Activated T-cell treated with anti-CD3 and anti-CD28 coated beads, Interleukin-2, amount 50 U/mL, for 24 hours (primary cell): Measurements from ENCODE around the gene MYPN.

Experiments
- DNase-seq: peaks from one replicate; pipeline ENCODE4 v3.0.0-alpha.2; 2020
- H3K27ac Mint-ChIP-seq: 2 replicates; pipeline ENCODE4 v1.8.0; 2020; ENCODE audit warnings: mild to moderate bottlenecking, mixed read lengths
- H3K27me3 Mint-ChIP-seq: 2 replicates; pipeline ENCODE4 v1.8.0; 2020; ENCODE audit warnings: mixed read lengths
- H3K36me3 Mint-ChIP-seq: 2 replicates; pipeline ENCODE4 v1.8.0; 2020; ENCODE audit warnings: low read depth, mixed read lengths
- H3K4me1 Mint-ChIP-seq: 2 replicates; pipeline ENCODE4 v1.8.0; 2020; ENCODE audit warnings: low read depth, mixed read lengths
- H3K4me3 Mint-ChIP-seq: 2 replicates; pipeline ENCODE4 v1.8.0; 2020; ENCODE audit warnings: mild to moderate bottlenecking, moderate library complexity, mixed read lengths
- H3K9me3 Mint-ChIP-seq: 2 replicates; pipeline ENCODE4 v1.8.0; 2020; ENCODE audit warnings: mixed read lengths

MYPN gene

GRCh38 chr10:68106656-68107055 lies 2.6 kb upstream of the MYPN start:
- H3K4me1 Mint-ChIP-seq, result peaks cover 2% of the 10 kb centered on the region
- H3K27ac Mint-ChIP-seq, result no peak overlapping the region
- H3K9me3 Mint-ChIP-seq, result no peaks in the 10 kb centered on the region
- H3K27me3 Mint-ChIP-seq, result peaks cover 5% of the 10 kb centered on the region
- no peaks in the 10 kb centered on the region for H3K36me3 Mint-ChIP-seq
- no peak for DNase-seq
- H3K4me3 Mint-ChIP-seq, result no peak overlapping the region

- no peak overlapping the region for H3K4me3 Mint-ChIP-seq
- H3K27ac Mint-ChIP-seq, result no peak overlapping the region
- H3K4me1 Mint-ChIP-seq, result peaks cover 2% of the 10 kb centered on the region
- H3K36me3 Mint-ChIP-seq, result no peaks in the 10 kb centered on the region
- H3K9me3 Mint-ChIP-seq, result no peaks in the 10 kb centered on the region
- DNase-seq, result no peak
- H3K27me3 Mint-ChIP-seq, result peaks cover 5% of the 10 kb centered on the region
Measured at GRCh38 chr10:68107651-68108050, 1.6 kb upstream of the MYPN start.

- Mint-ChIP-seq H3K4me3 (no peak overlapping the region), H3K9me3 (no peaks in the 10 kb centered on the region), H3K27ac (no peak overlapping the region), H3K36me3 (no peaks in the 10 kb centered on the region), H3K27me3 (peaks cover 5% of the 10 kb centered on the region), H3K4me1 (peaks cover 2% of the 10 kb centered on the region)
- no peak for DNase-seq
Measured at GRCh38 chr10:68108051-68108450, 1.2 kb upstream of the MYPN start.

- Mint-ChIP-seq H3K27ac (no peak overlapping the region), H3K27me3 (peaks cover 5% of the 10 kb centered on the region), H3K9me3 (no peaks in the 10 kb centered on the region), H3K36me3 (no peaks in the 10 kb centered on the region), H3K4me1 (peaks cover 2% of the 10 kb centered on the region), H3K4me3 (no peak overlapping the region)
- no peak for DNase-seq
Measured at GRCh38 chr10:68108653-68109052, 635 bp upstream of the MYPN start.

GRCh38 chr10:68110027-68110426 lies 739 bp downstream of the MYPN start:
- Mint-ChIP-seq H3K4me1 (peaks cover 2% of the 10 kb centered on the region), H3K4me3 (no peak overlapping the region), H3K27me3 (peaks cover 5% of the 10 kb centered on the region), H3K27ac (no peak overlapping the region), H3K9me3 (no peaks in the 10 kb centered on the region), H3K36me3 (no peaks in the 10 kb centered on the region)
- no peak for DNase-seq

- H3K4me3 Mint-ChIP-seq, result no peak overlapping the region
- no peaks in the 10 kb centered on the region for H3K4me1 Mint-ChIP-seq
- no peaks in the 10 kb centered on the region for H3K36me3 Mint-ChIP-seq
- H3K9me3 Mint-ChIP-seq, result no peaks in the 10 kb centered on the region
- no peak overlapping the region for H3K27ac Mint-ChIP-seq
- no peak for DNase-seq
- peaks cover 8% of the 10 kb centered on the region for H3K27me3 Mint-ChIP-seq
Measured at GRCh38 chr10:68111584-68111983, 2.3 kb downstream of the MYPN start.

- Mint-ChIP-seq H3K9me3 (no peaks in the 10 kb centered on the region), H3K4me1 (no peaks in the 10 kb centered on the region), H3K27ac (no peak overlapping the region), H3K36me3 (no peaks in the 10 kb centered on the region), H3K4me3 (no peak overlapping the region), H3K27me3 (peaks cover 8% of the 10 kb centered on the region)
- no peak for DNase-seq
Measured at GRCh38 chr10:68112837-68113236, 3.5 kb downstream of the MYPN start.

- Mint-ChIP-seq H3K36me3 (no peaks in the 10 kb centered on the region), H3K27me3 (peaks cover 2% of the 10 kb centered on the region), H3K4me3 (no peak overlapping the region), H3K9me3 (no peaks in the 10 kb centered on the region), H3K4me1 (no peaks in the 10 kb centered on the region), H3K27ac (no peak overlapping the region)
- no peak for DNase-seq
Measured at GRCh38 chr10:68118657-68119056, 9.4 kb downstream of the MYPN start.

- Mint-ChIP-seq H3K4me3 (no peak overlapping the region), H3K27me3 (no peaks in the 10 kb centered on the region), H3K36me3 (no peaks in the 10 kb centered on the region), H3K9me3 (no peaks in the 10 kb centered on the region), H3K27ac (no peak overlapping the region), H3K4me1 (no peaks in the 10 kb centered on the region)
- no peak for DNase-seq
Measured at GRCh38 chr10:68121020-68121743, 11.9 kb downstream of the MYPN start.

- H3K9me3 Mint-ChIP-seq, result no peaks in the 10 kb centered on the region
- H3K27ac Mint-ChIP-seq, result no peak overlapping the region
- H3K4me1 Mint-ChIP-seq, result no peaks in the 10 kb centered on the region
- H3K4me3 Mint-ChIP-seq, result no peak overlapping the region
- no peaks in the 10 kb centered on the region for H3K27me3 Mint-ChIP-seq
- no peak for DNase-seq
- no peaks in the 10 kb centered on the region for H3K36me3 Mint-ChIP-seq
Measured at GRCh38 chr10:68121852-68122251, 12.6 kb downstream of the MYPN start.

- H3K9me3 Mint-ChIP-seq, result no peaks in the 10 kb centered on the region
- H3K4me3 Mint-ChIP-seq, result no peak overlapping the region
- H3K27ac Mint-ChIP-seq, result no peak overlapping the region
- H3K4me1 Mint-ChIP-seq, result no peaks in the 10 kb centered on the region
- no peaks in the 10 kb centered on the region for H3K36me3 Mint-ChIP-seq
- no peaks in the 10 kb centered on the region for H3K27me3 Mint-ChIP-seq
- DNase-seq, result no peak
Measured at GRCh38 chr10:68124718-68125117, 15.4 kb downstream of the MYPN start.

- Mint-ChIP-seq H3K27me3 (no peaks in the 10 kb centered on the region), H3K4me1 (no peaks in the 10 kb centered on the region), H3K4me3 (no peak overlapping the region), H3K27ac (no peak overlapping the region), H3K9me3 (no peaks in the 10 kb centered on the region), H3K36me3 (no peaks in the 10 kb centered on the region)
- DNase-seq, result no peak
Measured at GRCh38 chr10:68125772-68126171, 16.5 kb downstream of the MYPN start.

GRCh38 chr10:68128015-68128414 lies 18.7 kb downstream of the MYPN start:
- Mint-ChIP-seq H3K27me3 (no peaks in the 10 kb centered on the region), H3K4me3 (no peak overlapping the region), H3K27ac (no peak overlapping the region), H3K9me3 (no peaks in the 10 kb centered on the region), H3K4me1 (no peaks in the 10 kb centered on the region), H3K36me3 (no peaks in the 10 kb centered on the region)
- DNase-seq, result no peak

GRCh38 chr10:68132391-68132790 lies 23.1 kb downstream of the MYPN start:
- H3K36me3 Mint-ChIP-seq, result no peaks in the 10 kb centered on the region
- no peaks in the 10 kb centered on the region for H3K27me3 Mint-ChIP-seq
- no peak overlapping the region for H3K27ac Mint-ChIP-seq
- H3K4me1 Mint-ChIP-seq, result no peaks in the 10 kb centered on the region
- H3K4me3 Mint-ChIP-seq, result no peak overlapping the region
- DNase-seq, result no peak
- H3K9me3 Mint-ChIP-seq, result no peaks in the 10 kb centered on the region

- H3K36me3 Mint-ChIP-seq, result no peaks in the 10 kb centered on the region
- no peaks in the 10 kb centered on the region for H3K4me1 Mint-ChIP-seq
- H3K9me3 Mint-ChIP-seq, result no peaks in the 10 kb centered on the region
- DNase-seq, result no peak
- no peak overlapping the region for H3K27ac Mint-ChIP-seq
- no peaks in the 10 kb centered on the region for H3K27me3 Mint-ChIP-seq
- no peak overlapping the region for H3K4me3 Mint-ChIP-seq
Measured at GRCh38 chr10:68133523-68133922, 24.2 kb downstream of the MYPN start.

GRCh38 chr10:68135362-68135761 lies 26.1 kb downstream of the MYPN start:
- H3K36me3 Mint-ChIP-seq, result no peaks in the 10 kb centered on the region
- H3K9me3 Mint-ChIP-seq, result no peaks in the 10 kb centered on the region
- peaks cover 7% of the 10 kb centered on the region for H3K27me3 Mint-ChIP-seq
- H3K4me1 Mint-ChIP-seq, result no peaks in the 10 kb centered on the region
- no peak overlapping the region for H3K4me3 Mint-ChIP-seq
- no peak overlapping the region for H3K27ac Mint-ChIP-seq
- DNase-seq, result no peak
